ENCODE data around the gene ZNF761. TPM values are rescaled to one million over a fixed set of nuclear protein-coding genes. Genes with fewer than 3 reads are reported as not detected.
"Not testable (repeated sequence)": the region's sequence is repeated elsewhere in the genome, so short reads cannot be mapped to it uniquely, and the experiment has no call there.

Gene ZNF761
- polyA plus RNA-seq, 1 donor, result 15.6 TPM

GRCh38 chr19:53397918-53398317, 33.9 kb upstream of the ZNF761 start:
- peaks cover 26% of the 10 kb centered on the region for H3K36me3 ChIP-seq (ENCODE audit: control insufficient read depth, insufficient read depth, low read length)
- H3K9me3 ChIP-seq (ENCODE audit: control insufficient read depth, low read depth, low read length), result peaks cover 13% of the 10 kb centered on the region
- WGBS (ENCODE audit: insufficient coverage, low lambda C conversion rate), result no CpG with 5 or more reads among the region's 1 CpG
- H3K27me3 ChIP-seq (ENCODE audit: control insufficient read depth, insufficient read depth, low read length); H3K27ac ChIP-seq (ENCODE audit: low read length); H3K4me3 ChIP-seq (ENCODE audit: low read length); DNase-seq; H3K4me1 ChIP-seq (ENCODE audit: control insufficient read depth, insufficient read depth, low read length): not testable (repeated sequence)

DNA sequence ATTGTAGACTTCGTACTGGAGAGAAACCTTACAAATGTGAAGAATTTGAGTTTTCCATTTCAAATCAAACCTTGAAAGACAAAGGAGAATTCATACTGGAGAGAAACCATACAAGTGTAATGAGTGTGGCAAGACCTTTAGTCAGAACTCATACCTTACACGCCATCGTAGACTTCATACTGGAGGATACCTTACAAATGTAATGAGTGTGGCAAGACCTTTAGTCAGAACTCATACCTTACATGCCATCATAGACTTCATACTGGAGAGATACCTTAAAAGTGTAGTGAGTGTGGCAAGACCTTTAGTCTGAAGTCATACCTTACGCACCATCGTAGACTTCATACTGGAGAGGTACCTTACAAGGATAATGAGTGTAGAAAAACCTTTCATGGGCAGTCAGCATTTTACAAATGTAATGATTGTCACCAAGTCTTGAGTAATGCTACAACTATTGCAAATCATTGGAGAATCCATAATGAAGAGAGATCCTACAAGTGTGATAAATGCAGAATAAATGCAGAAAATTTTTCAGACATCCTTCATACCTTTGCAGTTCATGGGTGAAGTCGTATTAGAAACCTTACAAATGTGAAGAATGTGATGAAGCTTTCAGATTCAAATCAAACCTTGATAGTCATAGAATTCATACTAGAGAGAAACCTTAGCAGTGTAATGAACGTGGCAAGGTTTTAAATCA, 22.1 kb upstream of the ZNF761 start:
- H3K4me1 ChIP-seq (ENCODE audit: control insufficient read depth, insufficient read depth, low read length), result no peaks in the 10 kb centered on the region
- H3K9me3 ChIP-seq (ENCODE audit: control insufficient read depth, low read depth, low read length), result peaks cover 28% of the 10 kb centered on the region
- no peak overlapping the region for H3K4me3 ChIP-seq (ENCODE audit: low read length)
- H3K27me3 ChIP-seq (ENCODE audit: control insufficient read depth, insufficient read depth, low read length), result no peaks in the 10 kb centered on the region
- 86% methylated on average over 3 of the region's 7 CpGs for WGBS (ENCODE audit: insufficient coverage, low lambda C conversion rate)
- no peak for DNase-seq
- H3K27ac ChIP-seq (ENCODE audit: low read length), result no peak overlapping the region
- H3K36me3 ChIP-seq (ENCODE audit: control insufficient read depth, insufficient read depth, low read length), result peaks cover 26% of the 10 kb centered on the region

- not testable (repeated sequence) for H3K27me3 ChIP-seq (ENCODE audit: control insufficient read depth, insufficient read depth, low read length); H3K36me3 ChIP-seq (ENCODE audit: control insufficient read depth, insufficient read depth, low read length); H3K9me3 ChIP-seq (ENCODE audit: control insufficient read depth, low read depth, low read length); H3K4me1 ChIP-seq (ENCODE audit: control insufficient read depth, insufficient read depth, low read length); H3K4me3 ChIP-seq (ENCODE audit: low read length); H3K27ac ChIP-seq (ENCODE audit: low read length)
- WGBS (ENCODE audit: insufficient coverage, low lambda C conversion rate), result 20% methylated on average over 1 of the region's 11 CpGs
- DNase-seq, result peak in 1 of 2 donors; percentile 14
These were observed 11.1 kb upstream of the ZNF761 start for GRCh38 chr19:53420520-53421315.

DNA sequence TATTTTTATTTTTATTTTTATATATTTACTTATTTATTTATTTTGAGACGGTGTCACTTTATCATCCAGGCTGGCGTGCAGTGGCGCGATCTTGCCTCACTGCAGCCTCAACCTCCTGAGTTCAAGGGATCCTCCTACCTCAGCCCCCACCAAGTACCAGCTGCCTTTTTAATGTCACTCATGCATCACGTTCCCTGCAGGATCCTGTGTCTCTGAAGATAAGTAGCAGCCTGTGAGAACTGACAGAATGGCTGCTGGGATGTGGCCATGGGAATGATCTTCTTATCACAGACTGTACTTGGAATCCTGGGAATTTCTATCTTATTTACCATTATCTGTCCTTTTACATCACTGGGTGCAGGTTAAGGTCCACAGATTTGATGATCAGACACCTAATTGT, 9.2 kb upstream of the ZNF761 start:
- Histone ChIP-seq H3K27ac (ENCODE audit: low read length) (no peak overlapping the region), H3K4me1 (ENCODE audit: control insufficient read depth, insufficient read depth, low read length) (no peaks in the 10 kb centered on the region), H3K36me3 (ENCODE audit: control insufficient read depth, insufficient read depth, low read length) (no peaks in the 10 kb centered on the region), H3K27me3 (ENCODE audit: control insufficient read depth, insufficient read depth, low read length) (no peaks in the 10 kb centered on the region), H3K4me3 (ENCODE audit: low read length) (no peak overlapping the region), H3K9me3 (ENCODE audit: control insufficient read depth, low read depth, low read length) (peaks cover 4% of the 10 kb centered on the region)
- WGBS (ENCODE audit: insufficient coverage, low lambda C conversion rate), result 80% methylated on average over 1 of the region's 5 CpGs
- no peak for DNase-seq

GRCh38 chr19:53423074-53423473, 8.7 kb upstream of the ZNF761 start:
- H3K36me3 ChIP-seq (ENCODE audit: control insufficient read depth, insufficient read depth, low read length); H3K27ac ChIP-seq (ENCODE audit: low read length); H3K4me3 ChIP-seq (ENCODE audit: low read length); H3K4me1 ChIP-seq (ENCODE audit: control insufficient read depth, insufficient read depth, low read length); H3K27me3 ChIP-seq (ENCODE audit: control insufficient read depth, insufficient read depth, low read length); H3K9me3 ChIP-seq (ENCODE audit: control insufficient read depth, low read depth, low read length): not testable (repeated sequence)
- WGBS (ENCODE audit: insufficient coverage, low lambda C conversion rate), result no CpG with 5 or more reads among the region's 13 CpGs
- peak in 1 of 2 donors; percentile 44 for DNase-seq

DNA sequence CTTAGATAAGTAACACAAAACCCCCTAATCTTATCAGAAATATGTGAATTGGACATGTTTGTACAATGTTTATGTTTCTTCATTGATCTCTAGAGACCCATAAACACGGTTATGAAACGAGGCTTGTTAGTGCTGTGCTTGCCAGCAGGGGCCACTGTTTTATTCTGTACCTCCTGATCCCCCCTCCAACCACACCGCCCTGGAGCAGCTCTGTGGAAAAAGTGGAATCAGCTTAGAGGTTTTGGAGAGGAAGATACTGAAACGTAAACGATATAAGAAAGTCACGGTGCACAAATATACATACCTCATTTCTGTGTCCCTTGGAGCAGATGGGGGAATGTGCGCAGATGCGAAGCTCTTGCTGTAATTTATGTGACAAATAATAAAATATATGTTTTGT, 8.1 kb upstream of the ZNF761 start:
- DNase-seq, result peak; percentile 16
- 94% methylated on average over 3 of the region's 8 CpGs for WGBS (ENCODE audit: insufficient coverage, low lambda C conversion rate)
- not testable (repeated sequence) for H3K27ac ChIP-seq (ENCODE audit: low read length)

GRCh38 chr19:53424968-53425597, 6.7 kb upstream of the ZNF761 start:
- peak; percentile 65 to 71 for DNase-seq
- Histone ChIP-seq H3K4me1 (ENCODE audit: control insufficient read depth, insufficient read depth, low read length) (no peaks in the 10 kb centered on the region), H3K36me3 (ENCODE audit: control insufficient read depth, insufficient read depth, low read length) (no peaks in the 10 kb centered on the region), H3K9me3 (ENCODE audit: control insufficient read depth, low read depth, low read length) (no peaks in the 10 kb centered on the region), H3K4me3 (ENCODE audit: low read length) (no peak overlapping the region), H3K27me3 (ENCODE audit: control insufficient read depth, insufficient read depth, low read length) (no peaks in the 10 kb centered on the region), H3K27ac (ENCODE audit: low read length) (no peak overlapping the region)
- no CpG with 5 or more reads among the region's 9 CpGs for WGBS (ENCODE audit: insufficient coverage, low lambda C conversion rate)

More for the DNA sequence above, 8.1 kb upstream of the ZNF761 start:
- not testable (repeated sequence) for H3K4me3 ChIP-seq (ENCODE audit: low read length); H3K4me1 ChIP-seq (ENCODE audit: control insufficient read depth, insufficient read depth, low read length); H3K27me3 ChIP-seq (ENCODE audit: control insufficient read depth, insufficient read depth, low read length); H3K9me3 ChIP-seq (ENCODE audit: control insufficient read depth, low read depth, low read length); H3K36me3 ChIP-seq (ENCODE audit: control insufficient read depth, insufficient read depth, low read length)

GRCh38 chr19:53432088-53432661, 391 bp downstream of the ZNF761 start:
- DNase-seq, result peak in 1 of 2 donors; percentile 21
- WGBS (ENCODE audit: insufficient coverage, low lambda C conversion rate), result no CpG with 5 or more reads among the region's 30 CpGs
- H3K4me3 ChIP-seq (ENCODE audit: low read length), result peak overlapping the region; percentile 83
- peaks cover 20% of the 10 kb centered on the region for H3K36me3 ChIP-seq (ENCODE audit: control insufficient read depth, insufficient read depth, low read length)
- H3K4me1 ChIP-seq (ENCODE audit: control insufficient read depth, insufficient read depth, low read length), result peaks cover 13% of the 10 kb centered on the region
- peaks cover 4% of the 10 kb centered on the region for H3K9me3 ChIP-seq (ENCODE audit: control insufficient read depth, low read depth, low read length)
- H3K27ac ChIP-seq (ENCODE audit: low read length), result peak overlapping the region; percentile 89
- no peaks in the 10 kb centered on the region for H3K27me3 ChIP-seq (ENCODE audit: control insufficient read depth, insufficient read depth, low read length)

DNA sequence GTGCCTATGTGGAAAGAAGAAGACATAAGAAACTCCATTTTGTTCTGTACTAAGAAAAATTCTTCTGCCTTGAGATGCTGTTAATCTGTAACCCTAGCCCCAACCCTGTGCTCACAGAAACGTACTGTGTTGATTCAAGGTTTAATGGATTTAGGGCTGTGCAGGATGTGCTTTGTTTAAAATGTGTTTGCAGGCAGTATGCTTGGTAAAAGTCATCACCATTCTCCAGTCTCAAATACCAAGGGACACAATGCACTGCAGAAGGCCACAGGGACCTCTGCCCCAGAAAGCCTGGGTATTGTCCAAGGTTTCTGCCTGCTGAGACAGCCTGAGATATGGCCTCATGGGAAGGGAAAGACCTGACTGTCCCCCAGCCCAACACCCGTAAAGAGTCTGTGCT, 12.0 kb downstream of the ZNF761 start:
- not testable (repeated sequence) for H3K27ac ChIP-seq (ENCODE audit: low read length); H3K4me1 ChIP-seq (ENCODE audit: control insufficient read depth, insufficient read depth, low read length); H3K4me3 ChIP-seq (ENCODE audit: low read length); DNase-seq; H3K27me3 ChIP-seq (ENCODE audit: control insufficient read depth, insufficient read depth, low read length)
- WGBS (ENCODE audit: insufficient coverage, low lambda C conversion rate), result no CpG with 5 or more reads among the region's 2 CpGs
- H3K36me3 ChIP-seq (ENCODE audit: control insufficient read depth, insufficient read depth, low read length), result peaks cover 36% of the 10 kb centered on the region
- peaks cover 22% of the 10 kb centered on the region for H3K9me3 ChIP-seq (ENCODE audit: control insufficient read depth, low read depth, low read length)

DNA sequence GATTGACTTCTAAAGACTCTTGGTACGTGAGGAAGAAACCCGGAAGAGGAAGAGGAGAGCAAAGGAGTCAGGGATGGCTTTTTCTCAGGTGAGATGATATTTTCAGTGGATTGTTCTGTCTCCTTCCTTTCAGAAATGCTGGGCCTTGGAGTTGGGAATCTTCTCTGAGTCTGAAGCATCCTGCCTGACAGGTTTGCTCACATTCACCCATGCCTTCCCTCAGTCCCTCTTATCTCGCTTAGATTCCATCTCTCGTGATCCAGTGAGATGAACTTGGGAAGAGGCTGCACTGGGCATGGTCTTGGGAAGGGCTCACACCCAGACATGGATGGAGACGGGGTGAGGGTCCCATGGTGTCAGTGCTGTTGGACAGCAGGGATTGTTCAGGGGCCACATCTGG, 15.4 kb downstream of the ZNF761 start:
- WGBS (ENCODE audit: insufficient coverage, low lambda C conversion rate), result no CpG with 5 or more reads among the region's 5 CpGs
- peaks cover 22% of the 10 kb centered on the region for H3K9me3 ChIP-seq (ENCODE audit: control insufficient read depth, low read depth, low read length)
- peaks cover 29% of the 10 kb centered on the region for H3K36me3 ChIP-seq (ENCODE audit: control insufficient read depth, insufficient read depth, low read length)

More for the DNA sequence above, 15.4 kb downstream of the ZNF761 start:
- DNase-seq; H3K27me3 ChIP-seq (ENCODE audit: control insufficient read depth, insufficient read depth, low read length); H3K4me1 ChIP-seq (ENCODE audit: control insufficient read depth, insufficient read depth, low read length); H3K4me3 ChIP-seq (ENCODE audit: low read length); H3K27ac ChIP-seq (ENCODE audit: low read length): not testable (repeated sequence)

All from large intestine (tissue), 3 donors.